GM12865 (cell line): Measurements from ENCODE around the gene PNPLA7.

Experiments used
- DNase-seq: peaks from one replicate; pipeline ENCODE4 v3.0.0; 2010; ENCODE audit warnings: low read depth
- H3K4me3 ChIP-seq: 2 replicates; pipeline ENCODE4 v1.5.1; 2011; ENCODE audit warnings: mild to moderate bottlenecking, low read depth, low read length, control low read depth
- CTCF ChIP-seq: IDR thresholded peaks from 2 replicates; pipeline ENCODE4 v1.5.1; 2011; ENCODE audit warnings: low read length, control low read depth, low read depth, inconsistent platforms; ENCODE audit not compliant: insufficient read depth; ENCODE audit errors: missing control alignments

PNPLA7 gene

GRCh38 chr9:137494550-137495351, 55.5 kb downstream of the PNPLA7 start:
- DNase-seq: no peak
- no peak overlapping the region for H3K4me3 ChIP-seq
- no peak for TF ChIP-seq CTCF

GRCh38 chr9:137494104-137494544, 56.1 kb downstream of the PNPLA7 start:
- H3K4me3 ChIP-seq: no peak overlapping the region
- no peak for TF ChIP-seq CTCF
- no peak for DNase-seq

GRCh38 chr9:137493364-137494103, 56.7 kb downstream of the PNPLA7 start:
- no peak for DNase-seq

GRCh38 chr9:137492464-137493363, 57.5 kb downstream of the PNPLA7 start:
- no peak for TF ChIP-seq CTCF
- H3K4me3 ChIP-seq: no peak overlapping the region
- DNase-seq: peak; percentile 26

More at GRCh38 chr9:137493364-137494103, 56.7 kb downstream of the PNPLA7 start:
- TF ChIP-seq CTCF: no peak
- H3K4me3 ChIP-seq: no peak overlapping the region

GRCh38 chr9:137491735-137492432, 58.3 kb downstream of the PNPLA7 start:
- TF ChIP-seq CTCF: no peak
- no peak overlapping the region for H3K4me3 ChIP-seq
- DNase-seq: no peak
